A549 (cell line): Measurements from ENCODE around the gene NDUFS4. TPM values are rescaled to one million over a fixed set of nuclear protein-coding genes. Genes with fewer than 3 reads are reported as not detected.
A peak's percentile ranks its signal among the peaks of the same experiment; 100 is the strongest.

ENCODE experiments used
- ATAC-seq, 2 experiments: fragments of 200-7000 bp in 1 of 2; fragments of >200 bp in 1 of 2; cut with Nextera tagmentation in 1 of 2; cut with Tn5 transposase in 1 of 2; 3 replicates each; pipeline versions ENCODE4 v1.8.0 to v1.9.1; 2018 to 2020; ENCODE audit warnings: mild to moderate bottlenecking in 1 of 2, moderate library complexity in 1 of 2
- CTCF ChIA-PET: fragments of 300-600 bp; sonication (Branson Sonifier 250); formaldehyde crosslinking; extraction: SDS; loops from one replicate; lab custom pipeline; 2021; ENCODE audit warnings: antibody characterized with exemption, inconsistent platforms; lab: Yijun Ruan, JAX
- POLR2A ChIA-PET: fragments of 350-600 bp; formaldehyde crosslinking; extraction: SDS; loops from one replicate; lab custom pipeline; 2021; ENCODE audit warnings: antibody characterized with exemption, inconsistent platforms; lab: Yijun Ruan, JAX
- DNase-seq, 2 experiments: peaks; one replicate each; pipeline versions ENCODE4 v3.0.0 to v3.0.0-alpha.2; 2011 to 2016; ENCODE audit warnings: low read depth in 1 of 2, low spot score in 1 of 2
- FAIRE-seq: peaks from 2 replicates; lab custom pipeline; 2011; peaks lifted over from hg19 to GRCh38; lab: Jason Lieb, UNC
- H3K27ac ChIP-seq, 2 experiments: fragments of >200 bp; sonication (Bioruptor Twin); formaldehyde crosslinking; 3 replicates each; pipeline ENCODE4 v1.5.1; 2016 to 2017
- H3K4me1 ChIP-seq: fragments of >200 bp; sonication (Bioruptor Twin); formaldehyde crosslinking; 3 replicates; pipeline ENCODE4 v1.6.1; 2016
- H3K4me2 ChIP-seq: fragments of >200 bp; sonication (Bioruptor Twin); formaldehyde crosslinking; 3 replicates; pipeline ENCODE4 v1.6.1; 2016
- H3K4me3 ChIP-seq: fragments of >200 bp; sonication (Bioruptor Twin); formaldehyde crosslinking; 3 replicates; pipeline ENCODE4 v1.5.1; 2016
- H3K9me3 ChIP-seq: fragments of >200 bp; sonication (Bioruptor Twin); formaldehyde crosslinking; 3 replicates; pipeline ENCODE4 v1.6.1; 2016
- ATOH8 ChIP-seq: fragments of 250-450 bp; sonication (Bioruptor Pico); IDR thresholded peaks from 2 replicates; pipeline ENCODE4 v1.5.0; 2020; ENCODE audit warnings: low read depth, mild to moderate bottlenecking, moderate library complexity
- BHLHE40 ChIP-seq: IDR thresholded peaks from 2 replicates; pipeline ENCODE4 v1.6.1; 2012; ENCODE audit warnings: low read depth, low read length, inconsistent platforms
- CHD2 ChIP-seq: fragments of 150-350 bp; IDR thresholded peaks from 2 replicates; pipeline ENCODE4 v1.6.1; 2014; ENCODE audit warnings: low read length; ENCODE audit not compliant: partially characterized antibody
- ELK1 ChIP-seq: fragments of 150-350 bp; IDR thresholded peaks from 2 replicates; pipeline ENCODE4 v1.6.1; 2014; ENCODE audit warnings: low read depth, mild to moderate bottlenecking, low read length
- GATA3 ChIP-seq: IDR thresholded peaks from 2 replicates; pipeline ENCODE4 v1.6.1; 2012; ENCODE audit warnings: borderline replicate concordance
- HDAC2 ChIP-seq: fragments of 200-600 bp; sonication (generic); IDR thresholded peaks from 2 replicates; pipeline ENCODE4 v1.6.1; 2016
- HES2 ChIP-seq: fragments of >200 bp; sonication (Bioruptor Twin); formaldehyde crosslinking; IDR thresholded peaks from 2 replicates; pipeline ENCODE4 v1.6.1; 2016
- HEYL ChIP-seq: fragments of 250-450 bp; sonication (Bioruptor Pico); IDR thresholded peaks from 2 replicates; pipeline ENCODE4 v1.8.0; 2021; ENCODE audit warnings: mild to moderate bottlenecking, moderate library complexity
- HOXA7 ChIP-seq: fragments of 250-450 bp; sonication (Bioruptor Pico); IDR thresholded peaks from 2 replicates; pipeline ENCODE4 v1.5.0; 2020; ENCODE audit warnings: mild to moderate bottlenecking, moderate library complexity
- JUNB ChIP-seq: fragments of >200 bp; sonication (Bioruptor Twin); formaldehyde crosslinking; IDR thresholded peaks from 2 replicates; pipeline ENCODE4 v1.6.1; 2016
- MAX ChIP-seq: IDR thresholded peaks from 2 replicates; pipeline ENCODE4 v1.6.1; 2012
- MYC ChIP-seq: IDR thresholded peaks from 2 replicates; pipeline ENCODE4 v1.6.1; 2012; ENCODE audit warnings: mild to moderate bottlenecking, inconsistent platforms, low read length, improper control_type of control experiment, borderline replicate concordance
- NR3C1 ChIP-seq: fragments of >200 bp; sonication (Bioruptor Twin); formaldehyde crosslinking; IDR thresholded peaks from 3 replicates; pipeline ENCODE4 v1.6.1; 2017
- PBX3 ChIP-seq: IDR thresholded peaks from 2 replicates; pipeline ENCODE4 v1.6.1; 2012
- RNF2 ChIP-seq: fragments of 200-600 bp; sonication (generic); IDR thresholded peaks from 2 replicates; pipeline ENCODE4 v1.6.1; 2016; ENCODE audit warnings: low read depth, mild to moderate bottlenecking, antibody characterized with exemption, moderate library complexity, borderline replicate concordance
- TFCP2L1 ChIP-seq: fragments of 250-450 bp; sonication (Bioruptor Pico); IDR thresholded peaks from 2 replicates; pipeline ENCODE4 v1.5.0; 2021; ENCODE audit warnings: mild to moderate bottlenecking
- ZSCAN20 ChIP-seq: fragments of 250-450 bp; sonication (Bioruptor Pico); IDR thresholded peaks from 2 replicates; pipeline ENCODE4 v1.8.0; 2022; ENCODE audit warnings: mild to moderate bottlenecking, moderate library complexity
- WGBS: methylation state at CpG from one replicate; pipeline ENCODE4 v1.1.6; 2017; ENCODE audit errors: missing lambda C conversion rate; 5-methylcytosine and 5-hydroxymethylcytosine counted together
- polyA plus RNA-seq, 4 experiments: library from polyadenylated mRNA; depleted of rRNA in 3 of 4; stranded (reverse); fragments of >200 nt; fragmentation: RNase III in 1 of 4; extraction: RNeasy Plus Mini Kit Qiagen cat#74134 plus additional on column Dnase treatment in 1 of 4; gene quantifications; 2 replicates in 3 of 4; 3 replicates in 1 of 4; pipeline ENCODE4 v1.2.3, GENCODE V29; 2011 to 2017

NDUFS4 gene
- polyA plus RNA-seq, 2 of the 4 experiments (the other 2 are of a cell fraction): 163 to 260 TPM

- TF ChIP-seq JUNB: peak; percentile 60
- TF ChIP-seq MYC: no peak
- TF ChIP-seq RNF2: no peak
- 0 out of 2 replicates have a peak, but pooled peaks have one; percentile 32 for TF ChIP-seq MAX
- no peak for TF ChIP-seq ZSCAN20
- TF ChIP-seq GATA3: peak; percentile 48; the same call in 1 of the 2 replicates
- no peak for TF ChIP-seq HEYL
- no peak for TF ChIP-seq HES2
Measured at GRCh38 chr5:53601570-53601969, 41.1 kb downstream of the NDUFS4 start (continued).

- TF ChIP-seq ELK1 (no peak), NR3C1 (no peak), CHD2 (no peak), TFCP2L1 (no peak), MYC (no peak), BHLHE40 (no peak), HES2 (no peak)
- no peak for FAIRE-seq
- H3K4me3 ChIP-seq: no peak overlapping the region
- ChIA-PET POLR2A (interaction anchor here (0.6 kb wide), 1 partner anchor 38 kb away, joined by 3 read pairs; no protein-coding TSS in a partner anchor), CTCF (interaction anchor here (0.7 kb wide), 1 partner anchor 96 kb away, joined by 3 read pairs; no protein-coding TSS in a partner anchor)
- H3K9me3 ChIP-seq: no peaks in the 10 kb centered on the region; the same call in 2 of the 3 replicates
- H3K27ac ChIP-seq: peak overlapping the region; percentile 10 to 69; a peak in 3 of 6 replicates
- no peak for DNase-seq
- 78% methylated on average over 6 of the region's 6 CpGs for WGBS
- ATAC-seq: no peak
- peaks cover 45% of the 10 kb centered on the region for H3K4me1 ChIP-seq
- peak overlapping the region; percentile 42; the same call in 2 of the 3 replicates for H3K4me2 ChIP-seq
Measured at GRCh38 chr5:53603009-53603687, 42.7 kb downstream of the NDUFS4 start.

- ATAC-seq: no peak
- Histone ChIP-seq H3K4me1 (peaks cover 48% of the 10 kb centered on the region), H3K9me3 (no peaks in the 10 kb centered on the region; the same call in 2 of the 3 replicates), H3K4me2 (peak overlapping the region; percentile 42; the same call in 2 of the 3 replicates), H3K27ac (peak overlapping the region; percentile 1 to 3; a peak in 1 of 6 replicates), H3K4me3 (no peak overlapping the region)
- no peak for TF ChIP-seq PBX3
- no peak for TF ChIP-seq ZSCAN20
- TF ChIP-seq HDAC2: no peak
- TF ChIP-seq ATOH8: no peak
- no peak for TF ChIP-seq GATA3
- TF ChIP-seq HOXA7 (CRISPR knock-in tag): no peak
- POLR2A ChIA-PET: no interaction called here
- DNase-seq: no peak
- no peak for FAIRE-seq
- CTCF ChIA-PET: no interaction called here
- 77% methylated on average over 2 of the region's 2 CpGs for WGBS
Measured at GRCh38 chr5:53604309-53604708, 43.9 kb downstream of the NDUFS4 start.
